K562 (cell line): ENCODE data around the gene CFAP410.

Source experiments
- NR3C1 ChIP-seq: sonication (generic); formaldehyde crosslinking; IDR thresholded peaks from 2 replicates; pipeline ENCODE4 v1.8.1; 2022; ENCODE audit warnings: missing genetic modification reagents
- ZNF444 ChIP-seq: fragments of 250-450 bp; sonication (Bioruptor Pico); IDR thresholded peaks from 2 replicates; pipeline ENCODE4 v1.4.0; 2020; ENCODE audit warnings: mild to moderate bottlenecking, moderate library complexity
- ZSCAN32 ChIP-seq: fragments of 450-650 bp; formaldehyde crosslinking; IDR thresholded peaks from 2 replicates; pipeline ENCODE4 v1.4.0; 2020; ENCODE audit warnings: mild to moderate bottlenecking, moderate library complexity
- TF ChIP-seq, protein P1 (sequence below): sonication (generic); formaldehyde crosslinking; IDR thresholded peaks from 2 replicates; pipeline ENCODE4 v1.9.0; 2022; ENCODE audit warnings: mild to moderate bottlenecking, missing genetic modification reagents

GRCh38 chr21:44359396-44359795 is 20.2 kb upstream of the CFAP410 start:
- TF ChIP-seq ZSCAN32 (CRISPR knock-in tag): no peak
- no peak for TF ChIP-seq ZNF444 (CRISPR knock-in tag)
- TF ChIP-seq, protein P1, sequence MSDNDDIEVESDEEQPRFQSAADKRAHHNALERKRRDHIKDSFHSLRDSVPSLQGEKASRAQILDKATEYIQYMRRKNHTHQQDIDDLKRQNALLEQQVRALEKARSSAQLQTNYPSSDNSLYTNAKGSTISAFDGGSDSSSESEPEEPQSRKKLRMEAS (CRISPR knock-in tag): no peak
- no peak for TF ChIP-seq NR3C1 (CRISPR knock-in tag)
